ENCODE results near the gene SKP1.

The SKP1 gene

DNA sequence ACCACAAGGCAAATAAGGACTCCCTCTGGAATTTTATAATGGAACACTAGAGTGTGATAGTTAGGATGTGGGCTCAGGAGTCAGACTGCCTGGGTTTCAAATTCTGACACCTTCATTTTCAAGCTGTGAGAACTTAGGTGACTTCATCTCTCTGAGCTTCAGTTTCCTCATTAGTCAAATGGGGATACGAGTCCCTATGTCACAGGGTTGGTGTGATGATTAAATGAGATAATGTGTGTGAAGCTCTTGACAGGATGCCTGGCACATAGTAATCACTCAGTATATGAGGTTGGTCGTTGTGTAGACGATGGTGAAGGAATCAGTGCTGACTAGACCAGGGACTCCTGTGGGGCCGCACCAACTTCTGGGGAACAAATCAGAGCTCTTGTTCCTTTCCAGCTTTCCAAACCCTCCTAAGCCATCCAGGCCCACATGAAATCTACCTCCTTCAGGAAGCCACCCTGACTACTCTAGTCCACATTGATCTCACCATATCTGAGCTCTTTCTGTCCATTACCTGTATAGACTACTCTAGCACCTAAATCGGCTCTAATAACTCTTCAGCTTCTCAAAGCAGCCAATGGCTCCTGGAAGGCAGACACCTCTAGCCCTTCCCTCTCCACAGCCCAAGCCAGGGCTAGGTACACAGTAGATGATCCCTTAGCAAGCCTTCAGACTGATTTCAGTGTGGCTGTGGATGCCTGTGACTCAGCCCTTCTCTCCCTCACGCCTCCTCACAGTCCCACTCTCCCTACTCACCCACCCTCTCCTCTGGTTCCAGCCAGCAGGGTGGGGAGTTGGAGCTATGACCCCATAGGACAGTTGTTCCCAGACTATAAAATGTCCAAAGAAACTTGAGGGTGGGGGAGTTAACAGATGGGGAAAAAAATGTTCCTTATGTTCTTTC lies 64.8 kb downstream of the SKP1 start:
- peak in 3 of 6 experiments; percentile 19 to 51 (median 34) for DNase-seq

DNA sequence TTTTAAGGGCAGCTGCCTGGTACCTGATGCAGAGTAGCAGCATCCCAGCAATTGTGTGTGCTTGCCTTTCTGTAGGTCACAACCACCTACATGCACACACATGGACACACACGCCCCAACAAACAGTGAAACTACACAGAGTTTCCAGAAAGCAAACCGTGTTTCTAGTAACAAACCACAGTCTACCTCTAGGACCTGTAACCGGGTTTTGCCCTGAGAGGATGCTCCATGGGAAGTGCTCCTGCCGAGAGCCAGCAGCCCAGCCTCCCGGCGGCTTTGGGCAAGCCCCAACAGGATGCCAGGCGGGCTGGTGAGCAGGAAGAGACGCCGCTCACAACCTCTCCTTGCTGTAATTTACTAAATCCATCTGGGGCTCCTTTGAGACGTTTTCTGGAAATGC lies 66.4 kb downstream of the SKP1 start:
- peak in 4 of 6 experiments; percentile 29 to 57 (median 46) for DNase-seq

DNA sequence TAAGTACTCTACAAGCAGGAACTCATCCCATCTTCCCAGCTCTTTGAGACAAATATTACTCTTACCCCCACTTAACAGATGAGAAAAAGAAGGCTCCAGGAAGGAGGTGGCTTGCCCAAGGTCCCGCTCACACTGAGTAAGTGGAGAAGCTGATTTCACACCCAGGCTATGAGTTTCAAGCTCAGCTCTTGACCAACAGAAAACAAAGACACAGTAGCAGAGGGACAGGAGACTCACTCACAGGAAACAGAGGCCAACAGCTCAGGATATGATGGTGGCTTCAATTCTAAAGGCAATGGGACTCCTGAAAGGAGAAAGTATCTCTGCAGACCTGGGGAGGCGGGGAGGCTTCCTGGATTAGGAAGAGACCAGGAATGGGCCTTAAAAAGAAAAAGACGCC lies 69.0 kb downstream of the SKP1 start:
- DNase-seq: no peak

DNA sequence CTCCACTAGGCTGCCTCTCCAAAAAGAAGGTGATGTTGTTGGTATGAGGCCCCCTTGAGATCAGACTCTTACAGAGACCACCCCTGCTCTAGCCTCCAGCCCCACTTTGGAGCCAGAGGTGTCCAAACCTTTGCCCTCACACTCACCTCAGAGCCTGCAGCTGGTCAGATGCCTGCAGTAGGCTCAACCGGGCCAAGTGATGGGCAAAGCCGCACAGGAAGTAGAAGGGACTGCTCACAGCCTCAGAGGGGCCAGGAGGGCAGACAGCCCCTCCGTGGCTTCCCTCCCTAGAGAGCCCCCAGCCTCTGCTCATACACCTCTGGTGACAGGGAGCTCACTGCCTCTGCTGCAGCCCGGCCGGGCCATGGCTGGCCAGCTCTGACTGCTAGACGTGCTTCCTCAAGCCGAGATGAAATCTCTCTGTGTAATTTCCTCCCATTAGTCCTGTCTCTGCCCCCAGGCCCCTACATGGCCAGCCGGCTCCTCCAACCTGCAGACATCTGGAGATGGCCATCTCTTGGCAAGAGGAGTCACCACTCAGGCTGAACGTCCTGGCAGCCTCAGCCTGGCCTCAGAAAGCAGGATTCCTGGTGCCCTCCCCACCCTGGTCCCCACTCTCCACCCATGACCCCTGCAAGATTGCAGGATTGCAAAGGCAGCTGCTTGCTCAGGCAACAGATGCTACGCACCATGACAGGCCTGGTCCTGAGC lies 69.6 kb downstream of the SKP1 start:
- DNase-seq: no peak

DNA sequence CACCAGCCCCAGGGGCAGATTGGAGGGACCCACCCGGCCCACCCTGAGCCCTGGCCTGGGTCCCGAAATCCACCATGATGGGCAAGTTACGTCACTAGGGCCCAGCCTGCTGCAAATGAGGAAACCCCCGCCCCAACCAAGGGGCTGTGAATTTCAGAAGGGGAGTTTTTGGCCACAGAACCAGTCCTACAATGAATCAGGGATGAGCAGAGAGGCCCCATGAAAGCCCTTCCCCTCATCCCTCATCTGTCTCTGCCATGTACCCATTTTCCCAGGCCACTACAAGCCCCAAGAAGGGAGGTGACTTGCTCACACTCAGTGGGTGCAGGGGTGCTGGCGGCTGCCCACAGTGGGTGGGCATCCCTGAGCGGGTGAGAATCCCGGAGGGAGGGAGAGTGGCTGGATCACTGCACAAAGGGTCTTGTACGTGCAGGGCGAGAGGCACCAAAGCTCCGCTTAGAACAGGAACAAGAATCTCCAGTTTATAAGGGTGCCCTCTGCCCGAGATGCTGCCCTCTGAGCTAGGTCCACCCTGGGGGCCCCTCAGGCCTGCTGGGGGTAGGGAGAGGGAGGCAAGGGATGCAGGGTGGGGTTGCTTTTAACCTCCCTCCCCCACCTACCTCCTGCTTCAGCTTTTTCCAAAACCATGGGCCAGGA lies 72.6 kb downstream of the SKP1 start:
- peak in 2 of 6 experiments; percentile 13 to 42 for DNase-seq

DNA sequence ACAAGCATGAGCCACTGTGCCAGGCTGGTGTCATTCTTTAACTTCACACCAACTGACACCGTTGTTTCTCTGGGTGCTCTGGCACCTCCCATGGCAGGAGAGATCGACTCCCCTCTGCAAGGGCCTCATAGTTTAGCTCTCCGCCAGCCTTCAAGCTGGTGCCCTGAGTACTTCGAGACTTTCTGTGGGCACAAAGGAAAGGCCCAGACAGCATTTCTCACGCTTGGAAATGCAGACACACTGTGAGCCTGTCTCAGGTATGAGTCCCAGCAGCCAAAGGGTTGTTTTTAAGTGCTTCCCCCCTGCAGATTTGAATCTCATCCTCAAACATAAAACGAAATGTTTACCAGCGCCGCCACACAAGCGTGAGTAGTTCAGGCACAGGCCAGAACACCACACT lies 73.4 kb downstream of the SKP1 start:
- DNase-seq: peak; percentile 42 to 80 (median 56)

DNA sequence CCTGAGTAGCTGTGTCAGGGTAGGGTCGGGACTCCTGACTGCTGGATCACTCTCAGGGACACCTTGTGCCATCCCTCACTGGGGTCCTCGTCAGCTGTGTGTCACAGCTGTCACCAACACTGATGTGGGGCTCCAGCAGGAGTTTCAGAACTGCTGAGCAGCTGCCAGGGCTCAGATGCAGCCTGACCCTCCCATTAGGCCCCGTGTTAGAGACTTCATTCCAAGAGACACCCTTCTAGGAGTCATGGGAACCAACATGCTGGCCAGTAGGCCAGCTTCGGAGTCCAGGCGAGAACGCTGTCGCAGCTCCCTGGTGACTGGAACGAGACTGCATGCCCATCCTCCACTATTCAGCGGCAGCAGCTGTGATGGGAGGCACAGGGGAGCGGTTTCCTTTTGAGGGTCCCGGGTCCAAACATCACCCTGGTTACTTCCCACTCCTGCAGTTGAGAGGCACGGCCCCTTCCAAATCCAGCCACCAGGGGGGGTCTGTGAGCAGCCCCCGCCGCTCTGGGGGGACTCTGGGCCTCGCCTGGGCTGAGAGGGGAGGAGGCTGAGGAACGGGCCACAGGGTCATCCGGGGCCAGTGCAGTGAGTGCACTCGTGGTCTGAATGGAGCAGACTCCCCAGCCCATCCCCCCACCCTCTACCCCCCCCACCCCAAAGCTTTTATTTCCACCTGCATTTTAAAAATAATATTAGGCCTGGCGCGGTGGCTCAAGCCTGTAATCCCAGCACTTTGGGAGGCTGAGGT lies 74.9 kb downstream of the SKP1 start:
- DNase-seq: peak; percentile 23 to 75 (median 64)

DNA sequence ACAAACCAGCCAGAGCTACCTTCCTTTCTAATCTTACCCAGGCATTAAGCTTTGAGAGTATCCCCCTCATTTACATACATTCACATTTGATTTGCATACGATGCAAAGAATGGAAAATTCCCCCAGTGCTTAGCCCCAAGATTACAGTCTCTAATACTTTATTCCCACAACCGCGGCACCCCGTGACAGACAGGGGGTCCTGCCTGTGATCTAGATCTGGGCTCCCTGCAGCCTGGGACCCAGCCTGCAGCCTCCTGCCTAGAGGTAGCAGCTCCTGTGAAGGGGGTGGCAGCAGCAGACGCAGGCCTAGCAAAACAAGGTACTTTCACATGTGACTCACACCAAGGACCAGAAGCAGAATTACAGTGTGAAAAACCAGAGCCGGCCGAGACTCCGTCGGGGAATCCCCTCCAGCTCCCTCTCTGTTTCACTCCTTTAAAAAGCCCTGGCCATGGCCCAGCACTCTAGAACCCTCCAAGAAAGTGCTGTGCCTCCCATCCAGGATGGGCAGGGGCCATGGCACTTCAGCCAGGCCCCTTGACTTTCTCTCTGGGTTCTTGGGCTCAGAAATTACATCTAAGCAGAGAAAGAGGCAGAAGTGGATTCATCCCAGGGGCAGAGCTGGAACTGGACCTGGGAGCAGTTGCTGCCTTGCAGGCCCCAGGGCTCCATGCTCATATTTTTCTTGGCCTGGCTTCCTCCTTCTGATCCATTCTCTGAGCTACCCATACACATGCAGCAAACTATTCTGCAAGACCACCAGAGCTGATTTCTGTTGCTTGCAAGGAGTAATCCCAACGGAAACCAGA lies 76.3 kb downstream of the SKP1 start:
- DNase-seq: peak; percentile 52 to 79 (median 63)

DNA sequence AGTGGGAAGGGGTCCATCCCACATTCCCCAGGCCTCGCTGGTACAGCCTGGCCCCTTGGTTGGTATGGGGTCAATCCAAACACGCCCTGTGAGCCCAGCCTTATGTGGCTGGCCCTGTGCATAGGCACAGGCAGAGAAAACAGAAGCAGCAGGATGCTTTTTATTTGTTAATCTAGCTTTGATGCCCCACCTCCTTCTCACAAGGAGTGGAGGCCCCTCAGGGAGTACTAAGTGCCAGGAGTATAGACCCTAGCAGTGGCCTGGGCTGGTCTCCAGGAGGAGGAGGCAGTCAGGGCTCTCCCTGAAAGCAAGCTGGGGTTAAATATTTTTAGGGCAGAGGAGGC lies 76.8 kb downstream of the SKP1 start:
- DNase-seq: peak in 1 of 6 experiments; percentile 47

DNA sequence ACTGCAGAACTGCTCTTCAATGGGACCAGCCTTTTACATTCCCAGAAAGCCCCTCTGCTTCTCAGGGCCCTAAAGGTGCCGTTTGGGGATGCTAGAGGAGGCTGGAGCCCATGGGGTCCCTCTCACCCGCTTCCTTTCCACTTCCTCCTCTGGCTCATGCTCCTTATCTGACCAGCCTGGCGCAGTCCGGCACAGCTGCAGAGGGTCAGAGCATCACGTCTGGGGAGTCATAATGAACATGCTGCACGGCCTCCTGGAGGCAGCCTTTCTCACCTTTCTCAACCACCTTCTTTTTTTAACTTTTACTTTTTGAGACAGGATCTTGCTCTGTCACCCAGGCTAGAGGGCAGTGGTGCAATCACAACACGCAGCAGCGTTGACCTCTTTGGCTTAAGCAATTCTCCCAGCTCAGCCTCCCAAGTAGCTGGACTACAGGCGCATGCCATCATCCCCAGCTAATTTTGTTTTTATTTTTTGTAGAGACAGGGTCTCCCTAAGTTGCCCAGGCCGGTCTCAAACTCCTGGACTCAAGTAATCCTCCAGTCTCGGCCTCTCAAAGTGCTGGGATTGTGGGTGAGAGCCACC lies 77.4 kb downstream of the SKP1 start:
- DNase-seq: no peak

Measured in stimulated activated naive CD4-positive, alpha-beta T cell (primary cell).